ELR (cell line): ENCODE data around the gene CHERP.
"Not testable (repeated sequence)": the region's sequence is repeated elsewhere in the genome, so short reads cannot be mapped to it uniquely, and the experiment has no call there.

Experiments
- DNase-seq: peaks from one replicate; pipeline ENCODE4 v3.0.0-alpha.2; 2015; ENCODE audit warnings: low read depth

The CHERP gene

GRCh38 chr19:16476401-16476800, 65.8 kb downstream of the CHERP start:
- no peak for DNase-seq

- DNase-seq = no peak
These were observed 68.3 kb downstream of the CHERP start for GRCh38 chr19:16473875-16474392.

- DNase-seq = no peak
These were observed 69.2 kb downstream of the CHERP start for GRCh38 chr19:16472992-16473391.

GRCh38 chr19:16472559-16472899, 69.7 kb downstream of the CHERP start:
- DNase-seq = not testable (repeated sequence)

GRCh38 chr19:16470911-16471811, 71.1 kb downstream of the CHERP start:
- peak; percentile 69 for DNase-seq

- peak; percentile 14 for DNase-seq
These were observed 71.7 kb downstream of the CHERP start for GRCh38 chr19:16470541-16470910.
